Measurements from ENCODE around the gene RNF13. TPM values are rescaled to one million over a fixed set of nuclear protein-coding genes. Genes with fewer than 3 reads are reported as not detected.

RNF13 gene, protein sequence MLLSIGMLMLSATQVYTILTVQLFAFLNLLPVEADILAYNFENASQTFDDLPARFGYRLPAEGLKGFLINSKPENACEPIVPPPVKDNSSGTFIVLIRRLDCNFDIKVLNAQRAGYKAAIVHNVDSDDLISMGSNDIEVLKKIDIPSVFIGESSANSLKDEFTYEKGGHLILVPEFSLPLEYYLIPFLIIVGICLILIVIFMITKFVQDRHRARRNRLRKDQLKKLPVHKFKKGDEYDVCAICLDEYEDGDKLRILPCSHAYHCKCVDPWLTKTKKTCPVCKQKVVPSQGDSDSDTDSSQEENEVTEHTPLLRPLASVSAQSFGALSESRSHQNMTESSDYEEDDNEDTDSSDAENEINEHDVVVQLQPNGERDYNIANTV
- 37.3 and 38.2 TPM in 2 replicates for total RNA-seq (2014; rRNA removed; shearing (Covaris generic))

DNA sequence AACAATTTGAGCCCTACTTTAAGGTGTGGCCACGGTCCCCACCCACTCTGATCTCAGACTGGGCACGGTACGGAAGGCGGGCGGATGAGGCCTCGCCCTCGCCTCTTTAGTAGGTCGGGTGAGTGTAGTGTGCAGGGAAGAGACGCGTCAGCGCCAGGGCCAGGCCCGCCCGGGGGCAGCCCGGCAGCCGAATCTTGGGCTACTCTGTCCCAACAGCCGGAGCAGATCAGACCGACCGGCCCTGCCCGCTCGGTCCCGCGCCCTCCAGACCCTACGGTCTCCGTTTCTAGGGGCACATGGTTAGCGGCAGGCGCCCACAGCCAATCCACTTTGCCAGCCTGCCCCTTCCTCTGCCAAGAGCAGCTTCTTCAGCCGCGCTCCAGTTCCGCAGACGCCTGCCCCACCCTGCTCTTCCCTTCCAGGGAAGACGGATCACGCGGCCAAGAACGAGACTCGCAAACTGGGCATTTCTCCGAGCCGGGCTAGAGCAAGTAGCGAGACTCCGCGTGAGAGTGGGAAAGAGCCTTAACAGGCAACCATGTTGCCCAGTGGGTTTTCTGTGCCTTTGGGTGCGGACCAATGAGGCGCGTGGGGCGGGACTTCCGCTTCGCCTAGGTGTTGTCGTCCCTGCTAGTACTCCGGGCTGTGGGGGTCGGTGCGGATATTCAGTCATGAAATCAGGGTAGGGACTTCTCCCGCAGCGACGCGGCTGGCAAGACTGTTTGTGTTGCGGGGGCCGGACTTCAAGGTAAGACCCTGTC lies at the start of gene RNF13:
TSS of gene RNF13 (plus strand) at position 610 of the 761 bp plus-strand sequence. CDS start 32,812 bp downstream, outside the sequence.
- peak; percentile 98 for DNase-seq (ENCODE audit: low read depth)

DNA sequence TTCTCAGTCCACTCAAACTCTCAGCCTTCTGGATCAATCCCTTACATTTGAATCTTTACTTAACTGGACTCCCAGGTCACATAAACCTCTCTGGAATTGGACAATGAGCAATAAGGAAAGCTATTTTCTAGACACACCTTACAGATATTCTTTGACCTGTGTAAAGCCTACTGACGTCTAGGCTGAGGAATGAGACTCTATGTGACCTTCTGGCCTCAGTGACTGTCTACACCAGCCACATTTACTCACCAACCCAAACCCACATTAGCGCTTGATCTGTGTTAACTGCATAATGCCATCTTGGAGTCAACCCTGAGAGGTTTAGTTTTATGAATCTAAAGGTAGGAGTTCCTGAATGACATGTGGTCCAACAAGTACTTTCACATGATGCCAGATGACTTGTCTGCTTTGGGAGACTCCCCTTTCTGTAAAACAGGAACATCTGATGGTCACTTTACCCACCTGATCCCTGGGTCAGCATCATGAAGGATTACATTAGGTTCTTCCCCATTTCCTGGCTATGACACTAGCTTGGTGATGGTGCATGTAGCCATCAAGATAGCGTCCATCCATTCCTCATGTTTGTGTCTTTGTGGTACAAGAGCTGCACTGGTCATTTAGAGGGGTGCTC lies 49.3 kb upstream of the RNF13 start:
- DNase-seq (ENCODE audit: low read depth): peak; percentile 34

- no peak for DNase-seq (ENCODE audit: low read depth)
These were observed 48.7 kb upstream of the RNF13 start for GRCh38 chr3:149764302-149764701.

DNA sequence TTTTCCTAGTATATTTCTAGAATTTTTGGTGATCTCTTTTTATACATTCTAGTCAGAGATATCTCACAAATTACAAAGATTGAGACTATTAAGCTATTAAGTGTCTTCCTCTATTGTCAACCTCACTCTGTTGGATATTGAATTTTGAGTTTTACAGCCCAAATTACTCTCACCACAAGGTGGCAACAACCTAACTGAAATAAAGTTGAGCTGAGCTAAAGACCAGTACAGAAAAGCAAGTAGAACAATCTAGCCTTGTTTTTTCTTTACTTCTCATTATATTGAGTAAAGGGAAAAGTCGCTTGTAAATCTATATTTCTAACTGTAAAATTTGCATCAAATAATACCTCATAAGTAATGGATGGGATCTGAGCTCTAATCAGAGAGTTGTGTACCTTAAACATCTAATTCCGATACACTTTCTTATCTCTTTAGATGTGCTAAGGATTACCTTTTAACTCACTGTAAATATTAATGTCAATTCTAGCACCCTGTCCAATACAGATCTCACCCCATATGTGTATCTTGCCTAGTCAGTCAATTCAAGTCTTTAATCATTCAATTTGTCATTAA lies 47.2 kb upstream of the RNF13 start:
- DNase-seq (ENCODE audit: low read depth): peak; percentile 52

DNA sequence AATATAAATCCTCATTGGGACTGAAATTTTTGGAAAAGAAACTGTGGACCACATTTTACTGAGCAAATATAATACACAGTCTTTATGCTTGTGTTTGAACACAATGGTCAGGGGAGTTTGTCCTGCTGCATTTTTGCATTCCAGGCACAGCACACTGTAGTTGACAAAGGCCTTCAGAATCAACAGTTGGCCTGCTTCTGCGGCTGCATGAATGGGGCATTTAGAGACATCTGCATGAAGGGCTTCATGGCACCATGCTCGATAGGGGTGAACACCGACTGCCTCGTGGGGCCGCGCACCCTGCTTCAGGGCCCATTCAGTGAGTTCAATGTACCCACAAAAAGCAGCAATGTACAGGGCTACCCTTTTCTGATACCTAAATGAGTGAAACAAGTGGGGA lies 45.3 kb upstream of the RNF13 start:
- DNase-seq (ENCODE audit: low read depth): no peak

- DNase-seq (ENCODE audit: low read depth): no peak
These were observed 44.3 kb upstream of the RNF13 start for GRCh38 chr3:149768704-149769103.

- DNase-seq (ENCODE audit: low read depth): no peak
These were observed 42.8 kb upstream of the RNF13 start for GRCh38 chr3:149770246-149770645.

- DNase-seq (ENCODE audit: low read depth): peak; percentile 55
These were observed 41.3 kb upstream of the RNF13 start for GRCh38 chr3:149771652-149772271.

- no peak for DNase-seq (ENCODE audit: low read depth)
These were observed 40.2 kb upstream of the RNF13 start for GRCh38 chr3:149772861-149773260.

- DNase-seq (ENCODE audit: low read depth): no peak
These were observed 36.8 kb upstream of the RNF13 start for GRCh38 chr3:149776170-149776569.

- no peak for DNase-seq (ENCODE audit: low read depth)
These were observed 35.4 kb upstream of the RNF13 start for GRCh38 chr3:149777414-149778214.

- DNase-seq (ENCODE audit: low read depth): no peak
These were observed 31.8 kb upstream of the RNF13 start for GRCh38 chr3:149781211-149781610.

DNA sequence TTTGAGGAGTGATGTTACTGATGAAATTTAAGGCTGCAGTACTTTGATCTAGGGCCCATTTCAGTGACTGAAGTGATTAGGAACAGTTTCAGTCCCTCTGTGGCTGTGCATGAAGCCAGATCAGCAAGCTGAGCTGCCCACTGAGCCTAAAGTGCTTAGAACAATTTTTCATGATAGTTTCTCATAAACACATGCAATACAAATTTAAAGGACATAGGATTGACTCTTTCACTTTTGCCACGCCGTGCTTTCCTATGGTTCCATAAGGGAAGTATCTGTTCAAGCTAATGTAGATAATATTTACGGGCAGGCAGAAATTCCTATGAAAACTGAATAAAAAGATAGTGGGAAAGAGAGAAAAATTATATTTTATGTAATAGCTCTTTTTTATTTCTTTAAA lies 31.3 kb upstream of the RNF13 start:
- DNase-seq (ENCODE audit: low read depth): no peak

GRCh38 chr3:149783576-149783975 lies 29.4 kb upstream of the RNF13 start:
- peak; percentile 91 for DNase-seq (ENCODE audit: low read depth)

DNA sequence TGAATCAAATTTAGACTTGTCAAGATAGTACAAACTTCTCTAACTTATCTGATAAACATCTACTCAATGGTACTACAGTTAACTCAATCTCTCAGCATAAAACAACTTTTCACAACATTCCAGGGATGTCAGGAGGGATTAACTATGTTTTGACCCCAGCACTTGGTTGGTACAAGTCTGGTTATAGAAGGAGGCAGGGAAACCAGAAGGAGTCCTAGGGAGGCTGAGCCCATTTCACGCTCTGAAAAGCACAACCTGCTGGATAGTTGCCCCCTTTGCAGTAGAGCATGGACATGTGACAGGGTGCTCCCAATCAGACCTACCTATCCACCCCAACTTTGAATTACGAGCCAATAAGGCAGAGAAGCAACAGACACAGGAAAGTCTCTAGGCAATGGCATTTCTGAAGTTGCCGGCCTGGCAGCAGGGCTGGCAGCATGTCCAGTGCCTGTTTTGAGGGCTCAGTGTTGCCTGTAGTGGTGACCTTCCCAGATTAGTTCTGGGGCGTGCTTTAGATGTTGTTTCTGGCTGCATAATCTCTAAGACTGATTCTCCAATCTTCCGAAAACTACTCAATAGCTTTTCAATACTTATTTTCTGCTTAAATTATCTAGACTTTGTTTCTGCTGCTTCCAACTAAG lies 28.8 kb upstream of the RNF13 start:
- DNase-seq (ENCODE audit: low read depth): peak; percentile 81

DNA sequence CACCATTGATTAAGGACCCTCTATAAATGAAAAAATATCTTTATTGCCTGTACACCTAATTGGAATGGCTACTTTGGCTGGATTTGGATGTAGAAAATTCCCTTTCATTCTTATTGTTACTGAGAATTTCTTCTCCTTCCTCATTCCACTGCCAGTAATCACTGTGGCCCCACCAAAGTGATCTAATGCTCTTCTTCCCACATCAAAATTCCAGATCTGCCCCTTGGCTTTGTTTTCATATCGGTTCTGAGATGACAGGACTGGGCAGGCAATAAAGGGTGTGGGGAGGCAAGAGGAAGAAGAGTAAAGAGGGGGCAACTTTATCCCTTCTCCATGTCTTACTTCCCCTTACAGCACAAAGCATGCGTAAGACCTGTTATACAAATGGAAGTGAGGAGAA lies 22.7 kb upstream of the RNF13 start:
- DNase-seq (ENCODE audit: low read depth): peak; percentile 51

DNA sequence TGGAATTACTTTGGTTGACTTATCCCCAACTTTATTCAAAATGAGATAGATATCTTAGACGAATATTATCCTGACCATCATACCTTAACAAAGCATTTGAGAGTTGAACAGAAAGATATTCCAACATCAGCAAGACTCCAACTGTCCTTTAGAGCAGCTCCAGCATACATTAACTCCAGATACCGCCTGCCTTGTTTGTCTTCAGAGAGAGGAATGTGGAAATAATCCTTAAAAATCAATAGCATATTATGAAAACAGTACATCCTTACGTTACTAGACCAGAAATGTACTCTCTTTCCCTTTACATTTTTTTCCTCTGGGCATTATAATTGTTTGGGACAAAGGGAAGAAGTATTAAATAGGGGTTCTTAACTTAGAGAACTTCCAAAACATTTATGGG lies 22.3 kb upstream of the RNF13 start:
- no peak for DNase-seq (ENCODE audit: low read depth)

GRCh38 chr3:149792452-149793270 lies 20.4 kb upstream of the RNF13 start, which contains the start of gene ANKUB1:
Gene ANKUB1 (minus strand): TSS chr3:149792554. CDS start chr3:149792366, 188 bp downstream.
- DNase-seq (ENCODE audit: low read depth): peak; percentile 35

DNA sequence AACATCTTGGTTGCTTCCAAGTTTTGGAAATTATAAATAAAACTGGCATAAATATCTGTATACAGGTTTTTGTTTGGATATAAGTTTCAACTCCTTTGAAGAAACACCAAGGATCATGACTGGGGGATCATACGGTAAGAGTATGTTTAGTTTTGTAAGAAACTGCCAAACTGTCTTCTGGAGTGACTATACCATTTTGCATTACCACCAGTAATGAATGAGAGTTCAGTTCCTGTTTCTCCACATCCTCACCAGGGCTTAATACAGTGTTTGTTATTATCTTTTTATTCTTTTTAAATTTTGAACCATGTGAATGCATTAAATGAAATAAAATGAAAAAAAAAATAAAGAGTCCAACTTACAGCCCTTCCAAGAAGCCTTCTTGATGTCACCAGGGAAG lies 17.0 kb upstream of the RNF13 start:
- DNase-seq (ENCODE audit: low read depth): no peak
